B cell (primary cell): ENCODE data around the gene CAND2.

Source experiments
- EZH2 ChIP-seq: IDR thresholded peaks from 2 replicates; pipeline ENCODE4 v1.6.1; 2012; ENCODE audit warnings: borderline replicate concordance, low read depth, mild to moderate bottlenecking, moderate library complexity, low read length; ENCODE audit not compliant: insufficient read depth, poor library complexity, severe bottlenecking
- TF ChIP-seq, protein P1 (sequence below): fragments of 200-600 bp; IDR thresholded peaks from one replicate; pipeline ENCODE4 v1.8.0; 2022; ENCODE audit warnings: antibody characterized with exemption, mild to moderate bottlenecking

DNA sequence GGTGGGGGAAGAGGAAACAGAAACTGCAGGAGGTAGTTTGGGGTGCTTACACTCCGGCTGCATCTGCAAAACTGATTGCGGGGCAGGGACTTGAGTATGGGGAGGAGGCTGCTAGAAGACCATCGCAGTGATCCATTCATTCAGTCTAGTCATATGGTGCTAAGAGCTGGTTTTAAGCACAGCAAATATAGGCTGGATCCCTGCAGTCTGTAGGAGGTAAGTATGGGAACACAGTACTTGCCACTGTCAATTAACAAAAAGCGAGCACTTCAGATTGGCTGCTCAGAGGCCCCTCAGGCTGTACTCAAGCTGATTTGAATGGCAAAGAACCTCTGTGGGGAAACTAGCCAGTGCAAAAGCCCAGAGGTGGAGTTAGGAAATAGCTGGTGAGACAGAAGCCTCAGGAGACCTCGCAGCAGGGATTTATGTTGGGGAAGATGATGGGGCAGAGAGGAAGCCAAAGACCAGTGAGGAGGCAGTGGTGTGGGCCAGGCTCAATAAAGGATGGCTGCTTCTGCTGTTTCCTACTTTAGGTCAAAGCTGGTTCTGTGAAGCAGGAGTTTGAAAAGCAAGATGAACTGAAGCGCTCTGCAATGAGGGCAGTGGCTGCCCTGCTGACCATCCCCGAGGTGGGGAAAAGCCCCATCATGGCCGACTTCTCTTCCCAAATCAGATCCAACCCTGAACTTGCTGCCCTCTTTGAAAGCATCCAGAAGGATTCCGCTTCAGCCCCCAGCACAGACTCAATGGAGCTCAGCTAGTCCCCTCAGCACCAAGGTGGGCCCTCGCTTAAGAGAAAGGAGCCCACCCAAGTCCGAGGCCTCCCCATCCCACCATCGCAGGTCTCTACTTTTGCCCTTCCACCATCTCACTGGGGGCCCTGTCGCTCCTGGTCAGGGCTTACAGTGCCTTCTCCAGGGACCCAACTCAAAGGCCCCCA is 37.0 kb downstream of the CAND2 start:
- TF ChIP-seq EZH2 = no peak
- TF ChIP-seq, protein P1, sequence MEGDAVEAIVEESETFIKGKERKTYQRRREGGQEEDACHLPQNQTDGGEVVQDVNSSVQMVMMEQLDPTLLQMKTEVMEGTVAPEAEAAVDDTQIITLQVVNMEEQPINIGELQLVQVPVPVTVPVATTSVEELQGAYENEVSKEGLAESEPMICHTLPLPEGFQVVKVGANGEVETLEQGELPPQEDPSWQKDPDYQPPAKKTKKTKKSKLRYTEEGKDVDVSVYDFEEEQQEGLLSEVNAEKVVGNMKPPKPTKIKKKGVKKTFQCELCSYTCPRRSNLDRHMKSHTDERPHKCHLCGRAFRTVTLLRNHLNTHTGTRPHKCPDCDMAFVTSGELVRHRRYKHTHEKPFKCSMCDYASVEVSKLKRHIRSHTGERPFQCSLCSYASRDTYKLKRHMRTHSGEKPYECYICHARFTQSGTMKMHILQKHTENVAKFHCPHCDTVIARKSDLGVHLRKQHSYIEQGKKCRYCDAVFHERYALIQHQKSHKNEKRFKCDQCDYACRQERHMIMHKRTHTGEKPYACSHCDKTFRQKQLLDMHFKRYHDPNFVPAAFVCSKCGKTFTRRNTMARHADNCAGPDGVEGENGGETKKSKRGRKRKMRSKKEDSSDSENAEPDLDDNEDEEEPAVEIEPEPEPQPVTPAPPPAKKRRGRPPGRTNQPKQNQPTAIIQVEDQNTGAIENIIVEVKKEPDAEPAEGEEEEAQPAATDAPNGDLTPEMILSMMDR = no peak
